OCI-LY3 (cell line): ENCODE measurements around the gene AKAP8L.

Source experiments
- H2AFZ ChIP-seq: fragments of 200-600, 300-600 bp; shearing (Covaris generic); 2 replicates; pipeline ENCODE4 v1.6.0; 2014; ENCODE audit warnings: antibody characterized with exemption, low read depth, low read length
- H3K27ac ChIP-seq: fragments of 200-600, 300-600 bp; sonication (generic); 2 replicates; pipeline ENCODE4 v1.5.1; 2014; ENCODE audit warnings: mild to moderate bottlenecking, low read length, moderate library complexity, mixed read lengths
- H3K27me3 ChIP-seq: fragments of 200-600, 300-600 bp; sonication (generic); 2 replicates; pipeline ENCODE4 v1.6.1; 2014; ENCODE audit warnings: low read depth, low read length, mixed read lengths
- H3K36me3 ChIP-seq: fragments of 200-600, 300-600 bp; sonication (generic); replicated peaks from 2 replicates; pipeline ENCODE3; 2014; ENCODE audit warnings: low read depth, low read length, mixed read lengths
- H3K4me1 ChIP-seq: fragments of 300-600, 200-600 bp; sonication (generic); 2 replicates; pipeline ENCODE4 v1.6.1; 2014; ENCODE audit warnings: low read length, mixed read lengths
- H3K4me2 ChIP-seq: fragments of 200-600, 300-600 bp; sonication (generic); 2 replicates; pipeline ENCODE4 v1.6.1; 2014; ENCODE audit warnings: low read length, mixed read lengths
- H3K4me3 ChIP-seq: fragments of 300-600, 200-600 bp; sonication (generic); 2 replicates; pipeline ENCODE4 v1.5.1; 2014; ENCODE audit warnings: antibody characterized with exemption, mild to moderate bottlenecking, low read length, moderate library complexity
- H3K79me2 ChIP-seq: fragments of 300-600, 200-600 bp; shearing (Covaris generic); 2 replicates; pipeline ENCODE4 v1.6.1; 2014; ENCODE audit warnings: mild to moderate bottlenecking, low read length, mixed read lengths
- H3K9ac ChIP-seq: fragments of 300-600, 200-600 bp; shearing (Covaris generic); 2 replicates; pipeline ENCODE4 v1.6.0; 2014; ENCODE audit warnings: mild to moderate bottlenecking, low read length, moderate library complexity
- H3K9me3 ChIP-seq: fragments of 200-600, 300-600 bp; shearing (Covaris generic); 2 replicates; pipeline ENCODE4 v1.6.1; 2014; ENCODE audit warnings: low read length, mixed read lengths; ENCODE audit not compliant: insufficient read depth
- H4K20me1 ChIP-seq: fragments of 200-600, 300-600 bp; sonication (generic); 2 replicates; pipeline ENCODE4 v1.6.1; 2016; ENCODE audit warnings: low read length, mixed read lengths; ENCODE audit not compliant: insufficient read depth
- EZH2phosphoT487 ChIP-seq: fragments of 200-600 bp; shearing (Covaris generic); IDR thresholded peaks from 2 replicates; pipeline ENCODE4 v1.6.1; 2018; ENCODE audit warnings: antibody characterized with exemption, mixed run types, low read depth
- TF ChIP-seq, protein P1 (sequence below): fragments of 200-600, 300-600 bp; sonication (generic); IDR thresholded peaks from 2 replicates; pipeline ENCODE4 v1.5.1; 2014; ENCODE audit warnings: antibody characterized with exemption, low read length, low read depth

AKAP8L gene

GRCh38 chr19:15371119-15371518 lies 47.7 kb downstream of the AKAP8L start:
- peaks cover 75% of the 10 kb centered on the region for H3K36me3 ChIP-seq
- H3K4me1 ChIP-seq = no peaks in the 10 kb centered on the region
- no peak overlapping the region for H2AFZ ChIP-seq
- H3K27me3 ChIP-seq = no peaks in the 10 kb centered on the region
- no peak overlapping the region for H3K4me3 ChIP-seq
- H3K27ac ChIP-seq = no peak overlapping the region
- no peaks in the 10 kb centered on the region for H3K9me3 ChIP-seq
- H3K4me2 ChIP-seq = no peak overlapping the region
- H3K9ac ChIP-seq = no peak overlapping the region
- no peak for TF ChIP-seq EZH2phosphoT487
- peaks cover 50% of the 10 kb centered on the region for H3K79me2 ChIP-seq
- H4K20me1 ChIP-seq = peaks cover 31% of the 10 kb centered on the region

GRCh38 chr19:15369594-15369891 lies 49.2 kb downstream of the AKAP8L start:
- H4K20me1 ChIP-seq = peaks cover 22% of the 10 kb centered on the region
- H3K27me3 ChIP-seq = no peaks in the 10 kb centered on the region
- no peak overlapping the region for H3K4me2 ChIP-seq
- H3K4me3 ChIP-seq = no peak overlapping the region
- H3K9ac ChIP-seq = no peak overlapping the region
- peaks cover 83% of the 10 kb centered on the region for H3K36me3 ChIP-seq
- no peak overlapping the region for H3K27ac ChIP-seq
- H3K79me2 ChIP-seq = peaks cover 43% of the 10 kb centered on the region
- no peak overlapping the region for H2AFZ ChIP-seq
- H3K4me1 ChIP-seq = no peaks in the 10 kb centered on the region
- no peak for TF ChIP-seq EZH2phosphoT487
- TF ChIP-seq, protein P1, sequence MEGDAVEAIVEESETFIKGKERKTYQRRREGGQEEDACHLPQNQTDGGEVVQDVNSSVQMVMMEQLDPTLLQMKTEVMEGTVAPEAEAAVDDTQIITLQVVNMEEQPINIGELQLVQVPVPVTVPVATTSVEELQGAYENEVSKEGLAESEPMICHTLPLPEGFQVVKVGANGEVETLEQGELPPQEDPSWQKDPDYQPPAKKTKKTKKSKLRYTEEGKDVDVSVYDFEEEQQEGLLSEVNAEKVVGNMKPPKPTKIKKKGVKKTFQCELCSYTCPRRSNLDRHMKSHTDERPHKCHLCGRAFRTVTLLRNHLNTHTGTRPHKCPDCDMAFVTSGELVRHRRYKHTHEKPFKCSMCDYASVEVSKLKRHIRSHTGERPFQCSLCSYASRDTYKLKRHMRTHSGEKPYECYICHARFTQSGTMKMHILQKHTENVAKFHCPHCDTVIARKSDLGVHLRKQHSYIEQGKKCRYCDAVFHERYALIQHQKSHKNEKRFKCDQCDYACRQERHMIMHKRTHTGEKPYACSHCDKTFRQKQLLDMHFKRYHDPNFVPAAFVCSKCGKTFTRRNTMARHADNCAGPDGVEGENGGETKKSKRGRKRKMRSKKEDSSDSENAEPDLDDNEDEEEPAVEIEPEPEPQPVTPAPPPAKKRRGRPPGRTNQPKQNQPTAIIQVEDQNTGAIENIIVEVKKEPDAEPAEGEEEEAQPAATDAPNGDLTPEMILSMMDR = no peak
- no peaks in the 10 kb centered on the region for H3K9me3 ChIP-seq

DNA sequence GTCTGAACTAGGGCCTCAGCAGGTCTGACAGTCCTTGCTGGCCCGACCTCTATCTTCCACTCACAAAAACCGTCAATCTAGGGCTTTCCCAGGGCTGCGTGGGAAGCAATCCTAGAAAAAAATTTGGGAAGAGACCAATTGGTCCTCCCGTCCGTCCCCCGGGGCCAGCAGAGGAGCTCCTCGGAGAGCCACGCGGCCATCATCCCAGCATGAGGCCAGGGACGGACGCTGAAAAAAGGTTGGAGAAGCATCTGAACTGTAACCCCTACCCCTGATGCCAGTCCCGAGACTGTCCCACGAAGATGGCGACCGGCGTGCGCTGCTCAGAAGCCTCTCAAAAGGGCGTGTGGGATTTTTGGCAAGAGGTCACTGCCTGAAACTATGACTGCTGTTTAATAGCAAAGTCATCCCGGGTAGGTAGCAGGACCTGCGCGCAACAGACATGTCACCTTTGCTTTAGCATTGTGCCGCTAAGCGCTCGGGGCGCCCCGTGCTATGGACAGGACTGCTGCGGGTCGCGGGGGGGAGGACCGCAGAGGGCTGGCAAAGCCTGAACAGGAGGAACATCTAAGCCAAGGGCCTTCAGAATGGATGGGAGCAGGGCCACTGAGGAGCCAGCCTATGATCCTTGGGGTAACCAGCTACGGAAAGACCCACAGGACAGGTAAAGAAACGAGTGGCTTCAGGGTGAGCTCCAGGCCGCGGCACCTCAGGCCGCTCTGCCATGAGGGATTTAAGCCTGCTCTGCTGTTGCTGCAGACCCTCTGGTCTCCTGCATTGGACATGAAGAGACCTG lies 49.8 kb downstream of the AKAP8L start:
- H3K4me1 ChIP-seq = no peaks in the 10 kb centered on the region
- peaks cover 80% of the 10 kb centered on the region for H3K36me3 ChIP-seq
- no peaks in the 10 kb centered on the region for H3K27me3 ChIP-seq
- TF ChIP-seq, protein P1 = no peak
- TF ChIP-seq EZH2phosphoT487 = no peak
- no peak overlapping the region for H2AFZ ChIP-seq
- H3K79me2 ChIP-seq = peaks cover 37% of the 10 kb centered on the region
- H3K9ac ChIP-seq = no peak overlapping the region
- no peak overlapping the region for H3K4me3 ChIP-seq
- no peak overlapping the region for H3K4me2 ChIP-seq
- no peak overlapping the region for H3K27ac ChIP-seq
- peaks cover 16% of the 10 kb centered on the region for H4K20me1 ChIP-seq
- no peaks in the 10 kb centered on the region for H3K9me3 ChIP-seq

DNA sequence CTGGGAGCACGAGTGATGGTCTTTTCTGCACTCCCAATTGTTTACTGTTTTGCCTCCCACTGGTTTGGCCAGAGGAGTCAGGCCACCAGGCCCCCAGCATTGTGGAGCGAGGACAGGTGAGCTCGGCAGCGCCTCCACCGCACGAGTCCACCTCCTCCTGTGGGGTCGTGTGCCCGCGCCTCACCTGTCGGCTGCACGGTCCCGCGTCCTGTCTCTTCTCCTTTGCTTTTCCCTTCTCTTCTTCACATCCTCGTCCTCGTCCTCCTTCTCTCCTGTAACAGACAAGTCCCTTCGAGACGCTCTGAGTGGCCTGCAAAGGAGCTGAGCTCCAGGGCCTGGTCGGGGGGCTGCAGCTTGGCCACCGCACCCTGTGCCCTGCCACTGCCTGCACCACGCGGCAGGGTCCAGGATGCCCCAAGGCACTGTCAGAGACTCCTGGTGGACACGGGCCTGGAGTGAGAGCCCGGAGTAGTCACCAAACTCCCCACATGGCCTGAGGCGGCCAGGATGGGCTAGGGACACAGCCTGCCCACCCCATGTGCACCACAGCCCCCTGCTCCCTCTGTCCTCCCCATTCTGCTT lies 50.6 kb downstream of the AKAP8L start:
- Histone ChIP-seq H3K27ac (no peak overlapping the region), H3K9me3 (no peaks in the 10 kb centered on the region), H3K36me3 (peaks cover 72% of the 10 kb centered on the region), H3K4me1 (no peaks in the 10 kb centered on the region), H3K4me3 (no peak overlapping the region), H3K9ac (no peak overlapping the region), H2AFZ (no peak overlapping the region), H3K27me3 (no peaks in the 10 kb centered on the region), H3K4me2 (no peak overlapping the region), H4K20me1 (peaks cover 8% of the 10 kb centered on the region), H3K79me2 (peaks cover 29% of the 10 kb centered on the region)
- no peak for TF ChIP-seq EZH2phosphoT487
- TF ChIP-seq, protein P1 = no peak
